OCI-LY3 (cell line): ENCODE measurements around the gene FAM163B.

Source experiments
- H2AFZ ChIP-seq: fragments of 200-600, 300-600 bp; shearing (Covaris generic); 2 replicates; pipeline ENCODE4 v1.6.0; 2014; ENCODE audit warnings: antibody characterized with exemption, low read depth, low read length
- H3K27ac ChIP-seq: fragments of 200-600, 300-600 bp; sonication (generic); 2 replicates; pipeline ENCODE4 v1.5.1; 2014; ENCODE audit warnings: mild to moderate bottlenecking, low read length, moderate library complexity, mixed read lengths
- H3K27me3 ChIP-seq: fragments of 200-600, 300-600 bp; sonication (generic); 2 replicates; pipeline ENCODE4 v1.6.1; 2014; ENCODE audit warnings: low read depth, low read length, mixed read lengths
- H3K36me3 ChIP-seq: fragments of 200-600, 300-600 bp; sonication (generic); replicated peaks from 2 replicates; pipeline ENCODE3; 2014; ENCODE audit warnings: low read depth, low read length, mixed read lengths
- H3K4me1 ChIP-seq: fragments of 300-600, 200-600 bp; sonication (generic); 2 replicates; pipeline ENCODE4 v1.6.1; 2014; ENCODE audit warnings: low read length, mixed read lengths
- H3K4me2 ChIP-seq: fragments of 200-600, 300-600 bp; sonication (generic); 2 replicates; pipeline ENCODE4 v1.6.1; 2014; ENCODE audit warnings: low read length, mixed read lengths
- H3K4me3 ChIP-seq: fragments of 300-600, 200-600 bp; sonication (generic); 2 replicates; pipeline ENCODE4 v1.5.1; 2014; ENCODE audit warnings: antibody characterized with exemption, mild to moderate bottlenecking, low read length, moderate library complexity
- H3K79me2 ChIP-seq: fragments of 300-600, 200-600 bp; shearing (Covaris generic); 2 replicates; pipeline ENCODE4 v1.6.1; 2014; ENCODE audit warnings: mild to moderate bottlenecking, low read length, mixed read lengths
- H3K9ac ChIP-seq: fragments of 300-600, 200-600 bp; shearing (Covaris generic); 2 replicates; pipeline ENCODE4 v1.6.0; 2014; ENCODE audit warnings: mild to moderate bottlenecking, low read length, moderate library complexity
- H3K9me3 ChIP-seq: fragments of 200-600, 300-600 bp; shearing (Covaris generic); 2 replicates; pipeline ENCODE4 v1.6.1; 2014; ENCODE audit warnings: low read length, mixed read lengths; ENCODE audit not compliant: insufficient read depth
- H4K20me1 ChIP-seq: fragments of 200-600, 300-600 bp; sonication (generic); 2 replicates; pipeline ENCODE4 v1.6.1; 2016; ENCODE audit warnings: low read length, mixed read lengths; ENCODE audit not compliant: insufficient read depth
- EZH2phosphoT487 ChIP-seq: fragments of 200-600 bp; shearing (Covaris generic); IDR thresholded peaks from 2 replicates; pipeline ENCODE4 v1.6.1; 2018; ENCODE audit warnings: antibody characterized with exemption, mixed run types, low read depth
- TF ChIP-seq, protein P1 (sequence below): fragments of 200-600, 300-600 bp; sonication (generic); IDR thresholded peaks from 2 replicates; pipeline ENCODE4 v1.5.1; 2014; ENCODE audit warnings: antibody characterized with exemption, low read length, low read depth

FAM163B gene

DNA sequence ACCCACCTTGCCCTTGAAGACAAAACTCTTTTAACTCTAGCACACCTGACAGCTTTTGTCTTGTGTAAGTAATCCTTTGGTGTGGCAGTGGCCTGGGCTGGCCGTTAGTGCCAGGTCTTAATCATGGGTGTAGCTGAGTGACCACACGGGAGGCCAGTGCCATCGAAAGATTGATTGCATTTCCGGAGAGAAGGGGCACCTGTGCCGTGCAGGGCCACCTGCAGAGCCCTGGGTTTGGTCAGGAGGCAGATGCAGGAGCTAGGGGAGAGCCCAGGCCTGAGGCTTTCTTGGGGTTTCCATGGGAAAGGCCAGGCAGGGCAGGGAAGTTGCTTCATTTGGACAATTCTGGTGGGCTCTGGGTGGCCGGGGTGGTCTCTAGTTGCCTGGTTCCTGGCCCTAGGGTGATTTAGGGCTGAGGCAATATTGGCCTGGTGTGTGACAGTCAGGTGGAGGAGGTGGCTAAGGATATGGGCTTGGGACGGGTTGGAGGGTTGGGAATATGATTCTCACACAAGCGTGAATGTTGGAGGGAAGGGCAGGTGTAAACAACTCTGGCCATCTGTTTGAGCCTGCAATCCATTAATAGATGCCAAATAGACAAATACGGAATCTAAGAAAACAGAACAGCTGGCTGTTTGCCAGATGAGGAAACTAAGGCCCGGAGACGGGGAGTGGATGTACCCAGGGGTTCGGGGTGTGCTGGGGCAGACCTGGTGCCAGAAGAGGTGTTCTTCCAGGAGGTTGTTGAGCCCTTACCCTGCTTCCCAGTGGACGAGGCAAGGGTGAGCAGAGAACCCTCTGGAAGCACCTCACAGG is 31.6 kb upstream of the FAM163B start:
- H3K27me3 ChIP-seq = peaks cover 8% of the 10 kb centered on the region; the same call in 1 of the 2 replicates

GRCh38 chr9:133640160-133640559 is 31.0 kb upstream of the FAM163B start:
- TF ChIP-seq EZH2phosphoT487 = no peak
- TF ChIP-seq, protein P1, sequence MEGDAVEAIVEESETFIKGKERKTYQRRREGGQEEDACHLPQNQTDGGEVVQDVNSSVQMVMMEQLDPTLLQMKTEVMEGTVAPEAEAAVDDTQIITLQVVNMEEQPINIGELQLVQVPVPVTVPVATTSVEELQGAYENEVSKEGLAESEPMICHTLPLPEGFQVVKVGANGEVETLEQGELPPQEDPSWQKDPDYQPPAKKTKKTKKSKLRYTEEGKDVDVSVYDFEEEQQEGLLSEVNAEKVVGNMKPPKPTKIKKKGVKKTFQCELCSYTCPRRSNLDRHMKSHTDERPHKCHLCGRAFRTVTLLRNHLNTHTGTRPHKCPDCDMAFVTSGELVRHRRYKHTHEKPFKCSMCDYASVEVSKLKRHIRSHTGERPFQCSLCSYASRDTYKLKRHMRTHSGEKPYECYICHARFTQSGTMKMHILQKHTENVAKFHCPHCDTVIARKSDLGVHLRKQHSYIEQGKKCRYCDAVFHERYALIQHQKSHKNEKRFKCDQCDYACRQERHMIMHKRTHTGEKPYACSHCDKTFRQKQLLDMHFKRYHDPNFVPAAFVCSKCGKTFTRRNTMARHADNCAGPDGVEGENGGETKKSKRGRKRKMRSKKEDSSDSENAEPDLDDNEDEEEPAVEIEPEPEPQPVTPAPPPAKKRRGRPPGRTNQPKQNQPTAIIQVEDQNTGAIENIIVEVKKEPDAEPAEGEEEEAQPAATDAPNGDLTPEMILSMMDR = no peak
- Histone ChIP-seq H3K9me3 (no peaks in the 10 kb centered on the region), H3K4me1 (no peaks in the 10 kb centered on the region), H3K79me2 (no peaks in the 10 kb centered on the region), H3K4me2 (no peak overlapping the region), H2AFZ (no peak overlapping the region), H3K27me3 (peaks cover 8% of the 10 kb centered on the region; the same call in 1 of the 2 replicates), H3K27ac (no peak overlapping the region), H3K36me3 (no peaks in the 10 kb centered on the region), H3K9ac (no peak overlapping the region), H4K20me1 (no peaks in the 10 kb centered on the region), H3K4me3 (no peak overlapping the region)

More for the DNA sequence above, 31.6 kb upstream of the FAM163B start:
- TF ChIP-seq EZH2phosphoT487 = no peak
- TF ChIP-seq, protein P1 = no peak
- no peak overlapping the region for H3K9ac ChIP-seq
- no peaks in the 10 kb centered on the region for H4K20me1 ChIP-seq
- H3K79me2 ChIP-seq = no peaks in the 10 kb centered on the region
- no peak overlapping the region for H3K4me3 ChIP-seq
- H3K9me3 ChIP-seq = no peaks in the 10 kb centered on the region
- H2AFZ ChIP-seq = no peak overlapping the region
- no peak overlapping the region for H3K27ac ChIP-seq
- no peaks in the 10 kb centered on the region for H3K36me3 ChIP-seq
- no peak overlapping the region for H3K4me2 ChIP-seq
- H3K4me1 ChIP-seq = no peaks in the 10 kb centered on the region

GRCh38 chr9:133639613-133640012 is 30.4 kb upstream of the FAM163B start:
- no peak for TF ChIP-seq EZH2phosphoT487
- TF ChIP-seq, protein P1 = no peak
- H3K9ac ChIP-seq = no peak overlapping the region
- no peaks in the 10 kb centered on the region for H3K4me1 ChIP-seq
- H3K36me3 ChIP-seq = no peaks in the 10 kb centered on the region
- no peaks in the 10 kb centered on the region for H3K79me2 ChIP-seq
- no peak overlapping the region for H2AFZ ChIP-seq
- no peaks in the 10 kb centered on the region for H4K20me1 ChIP-seq
- H3K9me3 ChIP-seq = no peaks in the 10 kb centered on the region
- peaks cover 8% of the 10 kb centered on the region; the same call in 1 of the 2 replicates for H3K27me3 ChIP-seq
- H3K4me3 ChIP-seq = no peak overlapping the region
- H3K27ac ChIP-seq = no peak overlapping the region
- H3K4me2 ChIP-seq = no peak overlapping the region

- H3K27me3 ChIP-seq = peaks cover 8% of the 10 kb centered on the region; the same call in 1 of the 2 replicates
- H3K4me2 ChIP-seq = no peak overlapping the region
- H3K79me2 ChIP-seq = no peaks in the 10 kb centered on the region
- H3K36me3 ChIP-seq = no peaks in the 10 kb centered on the region
- H2AFZ ChIP-seq = no peak overlapping the region
- no peaks in the 10 kb centered on the region for H3K9me3 ChIP-seq
- no peak overlapping the region for H3K27ac ChIP-seq
- TF ChIP-seq, protein P1 = no peak
- no peak for TF ChIP-seq EZH2phosphoT487
- H3K4me1 ChIP-seq = no peaks in the 10 kb centered on the region
- no peak overlapping the region for H3K4me3 ChIP-seq
- no peaks in the 10 kb centered on the region for H4K20me1 ChIP-seq
- no peak overlapping the region for H3K9ac ChIP-seq
Measured at GRCh38 chr9:133638711-133639110, 29.5 kb upstream of the FAM163B start.
